Heart right ventricle (tissue), 16 donors: ENCODE data around the gene ZNF438. TPM values are rescaled to one million over a fixed set of nuclear protein-coding genes. Genes with fewer than 3 reads are reported as not detected.

ENCODE experiments used
- ATAC-seq, 8 donors: fragments of 200-7000 bp; cut with Tn5 transposase; one replicate each; pipeline ENCODE4 v1.9.1; 2020; ENCODE audit warnings: mild to moderate bottlenecking in 8 of 8, moderate library complexity in 8 of 8, moderate number of reproducible peaks in 1 of 8
- DNase-seq, 2 donors: peaks; one replicate each; pipeline ENCODE4 v3.0.0-alpha.2; 2020
- H3K27ac ChIP-seq, 10 donors: fragments of 200-600 bp; sonication (generic) in 2 of 10; one replicate each; pipeline versions ENCODE4 v1.5.0 to v1.8.0; 2020 to 2022; ENCODE audit warnings: mild to moderate bottlenecking in 3 of 10
- H3K27me3 ChIP-seq, 7 donors: fragments of 200-600 bp; one replicate each; pipeline ENCODE4 v1.8.0; 2021 to 2022; ENCODE audit warnings: mild to moderate bottlenecking in 2 of 7
- H3K36me3 ChIP-seq, 9 donors: fragments of 200-600 bp; sonication (generic) in 1 of 9; one replicate each; pipeline versions ENCODE4 v1.5.0 to v1.8.0; 2020 to 2022; ENCODE audit warnings: mild to moderate bottlenecking in 2 of 9
- H3K4me1 ChIP-seq, 9 donors: fragments of 200-600 bp; sonication (generic) in 1 of 9; one replicate each; pipeline versions ENCODE4 v1.5.0 to v1.8.0; 2020 to 2022; ENCODE audit warnings: mild to moderate bottlenecking in 4 of 9
- H3K4me3 ChIP-seq, 10 donors: fragments of 200-600 bp; sonication (generic) in 2 of 10; one replicate each; pipeline versions ENCODE4 v1.5.0 to v1.8.0; 2020 to 2022; ENCODE audit warnings: mild to moderate bottlenecking in 7 of 10, moderate library complexity in 2 of 10
- H3K9me3 ChIP-seq, 11 donors: fragments of 200-600 bp in 10 of 11; sonication (generic) in 2 of 11; one replicate each; pipeline versions ENCODE4 v1.5.0 to v1.8.0; 2013 to 2022; ENCODE audit warnings: mild to moderate bottlenecking in 2 of 11, control low read depth in 1 of 11, moderate library complexity in 1 of 11
- WGBS, 2 donors: extraction: QIAGEN DNeasy Blood & Tissue Kit; methylation state at CpG; one replicate each; pipeline ENCODE4 v1.1.7; 2013; ENCODE audit warnings: inconsistent platforms in 1 of 2; 5-methylcytosine and 5-hydroxymethylcytosine counted together
- intact Hi-C, 10 donors: fragments of 100-400 bp; cut with DNase I; formaldehyde crosslinking; loops; one replicate each; pipeline versions ENCODE4 v1.11.1 to v1.14.2; 2022
- polyA plus RNA-seq, 2 donors: library from polyadenylated mRNA; stranded (reverse); fragments of 200-250 nt; gene quantifications; one replicate each; pipeline ENCODE4 v1.2.3, GENCODE V29; 2013
- total RNA-seq, 10 donors: library from RNA; stranded (reverse); fragmentation: NEBNext Ultra II Directional in 3 of 10; extraction: Animal tissue kit (Norgen Biotek cat#: 25700) in 3 of 10; gene quantifications; one replicate each; pipeline versions ENCODE4 v1.2.1 to v1.2.4, GENCODE V29; 2021 to 2023
- TF ChIP-seq, protein P1 (sequence below), 9 donors: fragments of 200-600 bp; sonication (generic) in 2 of 9; IDR thresholded peaks; one replicate each; pipeline versions ENCODE4 v1.5.0 to v1.8.0; 2021 to 2022; ENCODE audit warnings: antibody characterized with exemption in 9 of 9, mild to moderate bottlenecking in 5 of 9, moderate library complexity in 1 of 9
- donor health status: Arrhythmogenic right ventricular cardiomyopathy.
- donor health status: ischemic (EF 13 %, LVEDD 7.1; RV severe dilation, severe dysfunction).
- donor health status: healthy with polysubstance abuse.
- donor health status: DM: no; HTN: yes; CAD: no.
- donor health status: DM: no; HTN: no; CAD: no.
- donor health status: ischemic (EF 25% LVEDD 6.9; RV normal size, moderate dysfunction).
- donor health status: ischemic (EF 25% LVEDD 5.7; RV mildly dilated, moderate dysfunction).
- donor health status: healthy.
- donor health status: DM: yes; HTN: yes; CAD: no.
- donor health status: Ischemic cardiomyopathy.
- donor health status: ischemic (EF 35%, LVEDD 5.7; RV mildly dilated, moderate dysfunction).
- donor health status: nonischemic (EF 11% LVEDD 7.7; RV severe dilation, severe dysfunction).
- donor health status: DM: yes; HTN: yes; CAD: no.
- donor health status: PGD.
- donor health status: ischemic (EF 29% LVEDD 5.4; RV normal size, mild dysfunction).
- donor health status: nonischemic (EF 23%, LVEDD 6.1; RV moderate dilation, normal function).

The ZNF438 gene
- total and polyA plus RNA-seq, 12 donors = 7.8 to 21.1 (median 12.4) TPM

- Histone ChIP-seq H3K4me1 (peaks cover 0 to 16% (median 0%) of the 10 kb centered on the region in 9 donors), H3K27me3 (peaks cover 0 to 3% (median 0%) of the 10 kb centered on the region in 7 donors), H3K9me3 (no peaks in the 10 kb centered on the region), H3K4me3 (no peak overlapping the region), H3K36me3 (no peaks in the 10 kb centered on the region), H3K27ac (peak overlapping the region in 9 of 10 donors; percentile 12 to 74 (median 71))
- DNase-seq (no peak), ATAC-seq (peak in 2 of 8 donors; percentile 18 to 25)
- TF ChIP-seq, protein P1, sequence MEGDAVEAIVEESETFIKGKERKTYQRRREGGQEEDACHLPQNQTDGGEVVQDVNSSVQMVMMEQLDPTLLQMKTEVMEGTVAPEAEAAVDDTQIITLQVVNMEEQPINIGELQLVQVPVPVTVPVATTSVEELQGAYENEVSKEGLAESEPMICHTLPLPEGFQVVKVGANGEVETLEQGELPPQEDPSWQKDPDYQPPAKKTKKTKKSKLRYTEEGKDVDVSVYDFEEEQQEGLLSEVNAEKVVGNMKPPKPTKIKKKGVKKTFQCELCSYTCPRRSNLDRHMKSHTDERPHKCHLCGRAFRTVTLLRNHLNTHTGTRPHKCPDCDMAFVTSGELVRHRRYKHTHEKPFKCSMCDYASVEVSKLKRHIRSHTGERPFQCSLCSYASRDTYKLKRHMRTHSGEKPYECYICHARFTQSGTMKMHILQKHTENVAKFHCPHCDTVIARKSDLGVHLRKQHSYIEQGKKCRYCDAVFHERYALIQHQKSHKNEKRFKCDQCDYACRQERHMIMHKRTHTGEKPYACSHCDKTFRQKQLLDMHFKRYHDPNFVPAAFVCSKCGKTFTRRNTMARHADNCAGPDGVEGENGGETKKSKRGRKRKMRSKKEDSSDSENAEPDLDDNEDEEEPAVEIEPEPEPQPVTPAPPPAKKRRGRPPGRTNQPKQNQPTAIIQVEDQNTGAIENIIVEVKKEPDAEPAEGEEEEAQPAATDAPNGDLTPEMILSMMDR (IDR thresholded peaks at IDR 0.05) = no peak
- intact Hi-C loops = no loop called here
- WGBS, 2 donors = 85 to 91% methylated on average over 9 of the region's 9 CpGs
These were observed 226.6 kb downstream of the ZNF438 start for GRCh38 chr10:30805061-30805460.

DNA sequence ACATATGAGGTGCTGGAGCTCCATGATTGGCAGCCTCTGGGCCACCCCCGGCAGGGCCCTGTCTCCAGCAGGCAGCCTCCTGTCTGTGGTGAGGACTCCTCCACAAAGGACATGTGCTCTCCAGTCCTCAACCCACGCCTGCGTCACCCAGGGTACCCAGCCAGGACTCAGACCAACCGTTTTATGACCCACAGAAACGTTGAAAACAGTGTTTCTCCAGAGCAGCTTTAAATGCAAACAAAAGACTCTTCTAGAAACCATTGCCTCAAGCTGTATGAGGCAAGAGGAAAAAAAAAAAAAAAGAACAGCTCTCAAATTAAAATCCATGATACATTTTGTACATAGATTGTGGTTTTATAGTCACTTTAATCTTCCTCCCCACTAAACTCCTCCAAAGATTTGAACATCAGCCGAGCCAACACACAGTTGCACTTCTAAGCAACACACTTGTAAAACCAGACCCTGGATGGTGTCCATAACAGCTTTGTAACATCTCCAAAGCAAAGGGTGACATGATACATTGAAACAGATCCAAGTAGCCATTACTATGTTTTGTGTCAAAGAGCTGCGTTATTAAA, 227.1 kb downstream of the ZNF438 start:
- H3K9me3 ChIP-seq = no peaks in the 10 kb centered on the region
- H3K4me3 ChIP-seq = no peak overlapping the region
- peaks cover 0 to 16% (median 0%) of the 10 kb centered on the region in 9 donors for H3K4me1 ChIP-seq
- peak overlapping the region; percentile 42 to 74 (median 70) for H3K27ac ChIP-seq
- no peaks in the 10 kb centered on the region for H3K36me3 ChIP-seq
- H3K27me3 ChIP-seq = peaks cover 0 to 3% (median 0%) of the 10 kb centered on the region in 7 donors
- intact Hi-C loops = no loop called here
- TF ChIP-seq, protein P1 (IDR thresholded peaks at IDR 0.05) = no peak
- WGBS, 2 donors = 57 to 64% methylated on average over 7 of the region's 7 CpGs
- DNase-seq = peak in 1 of 2 donors; percentile 41
- ATAC-seq = peak; percentile 44 to 75 (median 68)

DNA sequence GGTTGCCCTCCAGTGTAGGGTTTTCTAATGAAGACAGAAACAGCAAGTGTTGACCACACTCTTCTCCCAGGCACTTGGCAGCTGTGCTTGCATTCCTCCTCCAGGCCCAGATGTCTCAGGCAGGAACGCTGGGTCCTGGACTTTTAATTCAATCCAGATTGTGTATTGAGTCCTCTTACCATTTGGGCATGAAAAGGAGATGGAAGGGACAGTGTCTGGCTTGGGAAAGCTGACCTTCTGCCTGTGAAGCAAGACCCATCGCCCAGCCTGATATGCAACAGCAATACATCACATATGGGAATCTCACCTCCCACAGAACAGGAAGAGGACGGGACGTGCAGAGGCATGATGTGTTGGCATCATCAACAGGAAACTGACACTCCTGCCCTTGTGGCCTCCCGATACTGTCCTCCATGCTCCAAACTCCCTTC, 227.8 kb downstream of the ZNF438 start:
- Histone ChIP-seq H3K4me3 (no peak overlapping the region), H3K27me3 (peaks cover 0 to 3% (median 0%) of the 10 kb centered on the region in 7 donors), H3K4me1 (peaks cover 0 to 16% (median 0%) of the 10 kb centered on the region in 9 donors), H3K36me3 (no peaks in the 10 kb centered on the region), H3K9me3 (no peaks in the 10 kb centered on the region), H3K27ac (peak overlapping the region; percentile 42 to 74 (median 70))
- ATAC-seq (peak; percentile 22 to 85 (median 77)), DNase-seq (no peak)
- WGBS, 2 donors = 50 to 65% methylated on average over 5 of the region's 5 CpGs
- intact Hi-C loops = no loop called here
- TF ChIP-seq, protein P1 (IDR thresholded peaks at IDR 0.05) = no peak

- Histone ChIP-seq H3K27me3 (peaks cover 0 to 3% (median 0%) of the 10 kb centered on the region in 7 donors), H3K4me3 (no peak overlapping the region), H3K9me3 (no peaks in the 10 kb centered on the region), H3K4me1 (peaks cover 0 to 16% (median 0%) of the 10 kb centered on the region in 9 donors), H3K36me3 (no peaks in the 10 kb centered on the region), H3K27ac (peak overlapping the region in 7 of 10 donors; percentile 11 to 74 (median 72))
- ATAC-seq (peak in 1 of 8 donors; percentile 22), DNase-seq (no peak)
- intact Hi-C loops = no loop called here
- TF ChIP-seq, protein P1 (IDR thresholded peaks at IDR 0.05) = no peak
- WGBS, 2 donors = 85 to 94% methylated on average over 3 of the region's 3 CpGs
These were observed 228.6 kb downstream of the ZNF438 start for GRCh38 chr10:30803058-30803457.
